Measurements from ENCODE around the gene MSI2. TPM values are rescaled to one million over a fixed set of nuclear protein-coding genes. Genes with fewer than 3 reads are reported as not detected.
A peak's percentile ranks its signal among the peaks of the same experiment; 100 is the strongest.

The MSI2 gene
- polyA plus RNA-seq, 1 of the 3 experiments (the other 2 are of a cell fraction), result 24.1 TPM

DNA sequence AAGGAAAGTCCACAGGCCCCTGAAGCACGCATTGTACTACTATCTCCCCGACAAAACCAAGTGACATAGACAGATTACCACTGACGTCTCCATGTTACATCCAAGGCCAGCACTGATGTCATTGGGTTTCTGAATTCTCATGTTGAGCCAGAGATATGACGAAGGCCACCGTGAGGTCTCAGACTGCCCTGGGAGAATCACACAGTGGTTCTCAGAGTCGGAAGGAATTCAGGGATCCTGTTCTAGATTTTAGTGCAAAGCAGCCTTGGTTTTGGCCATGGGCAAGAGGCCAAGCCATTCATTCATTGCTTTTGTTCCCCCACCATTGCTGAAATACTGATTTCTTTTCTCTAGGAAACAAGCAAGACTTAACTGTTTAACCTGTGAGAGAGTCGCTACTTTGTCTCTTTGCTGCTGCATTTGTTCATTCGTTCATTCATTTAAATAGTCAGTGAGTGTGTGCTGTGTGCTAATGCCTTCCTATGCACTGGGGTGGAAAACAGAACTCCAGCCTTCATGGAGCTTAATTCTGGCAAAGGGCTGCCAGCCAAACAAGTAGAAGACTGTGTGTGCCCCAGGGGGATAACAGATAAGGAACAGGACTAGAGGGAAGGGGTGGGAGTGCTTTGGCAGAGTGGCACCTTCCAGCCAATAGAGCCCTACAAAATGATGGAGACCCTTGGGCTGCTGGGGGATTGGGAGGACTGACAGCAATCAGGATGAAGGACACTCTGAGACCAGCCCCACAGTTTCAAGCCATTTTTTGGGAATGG, 222.3 kb downstream of the MSI2 start:
- ChIA-PET CTCF (interaction anchor here (0.5 to 3.3 kb wide), 3 partner anchors 25 to 235 kb away, joined by 3 to 12 read pairs (median 4); no protein-coding TSS in a partner anchor), POLR2A (no interaction called here)
- no peak for DNase-seq
- Histone ChIP-seq H3K9ac (no peak overlapping the region), H3F3A (replicated peaks; ENCODE audit: insufficient read depth) (peaks cover 46% of the 10 kb centered on the region), H3K4me1 (ENCODE audit: control insufficient read depth in 1 of 2, insufficient read depth in 2 of 2, low read depth in 1 of 2, low read length in 1 of 2) (peaks cover 49 to 70% of the 10 kb centered on the region in 2 experiments), H3K9me2 (no peaks in the 10 kb centered on the region), H3K27me3 (ENCODE audit: insufficient read depth) (no peaks in the 10 kb centered on the region), H3K79me2 (ENCODE audit: insufficient read depth) (no peaks in the 10 kb centered on the region), H3K4me3 (ENCODE audit: low read depth in 2 of 2, low read length in 1 of 2) (no peak overlapping the region), H3K9me3 (no peaks in the 10 kb centered on the region), H3K4me2 (no peak overlapping the region), H3K36me3 (replicated peaks in 1 of 2; ENCODE audit: control insufficient read depth in 1 of 2, insufficient read depth in 2 of 2, low read length in 1 of 2) (no peaks in the 10 kb centered on the region), H3K27ac (ENCODE audit: low read depth in 2 of 2, low read length in 1 of 2) (peak overlapping the region in 1 of 2 experiments; percentile 17; a peak in 1 of 4 replicates), H4K20me1 (ENCODE audit: insufficient read depth) (no peaks in the 10 kb centered on the region; the same call in 1 of the 2 replicates), H2AFZ (ENCODE audit: low read depth) (no peak overlapping the region)
- 83% methylated on average over 8 of the region's 8 CpGs for WGBS (ENCODE audit: low lambda C conversion rate)
- TF ChIP-seq POLR2AphosphoS5 (IDR thresholded peaks at IDR 0.05; ENCODE audit: low read depth, low read length) (no peak), YY1 (IDR thresholded peaks at IDR 0.05; ENCODE audit: low read depth) (no peak), EP300 (IDR thresholded peaks at IDR 0.05; ENCODE audit: borderline replicate concordance in 1 of 2, low read depth in 1 of 2, low read length in 1 of 2) (no peak), FOXM1 (IDR thresholded peaks at IDR 0.05; ENCODE audit: low read depth) (no peak), JUND (IDR thresholded peaks at IDR 0.05) (no peak)
- TF ChIP-seq, protein P1, sequence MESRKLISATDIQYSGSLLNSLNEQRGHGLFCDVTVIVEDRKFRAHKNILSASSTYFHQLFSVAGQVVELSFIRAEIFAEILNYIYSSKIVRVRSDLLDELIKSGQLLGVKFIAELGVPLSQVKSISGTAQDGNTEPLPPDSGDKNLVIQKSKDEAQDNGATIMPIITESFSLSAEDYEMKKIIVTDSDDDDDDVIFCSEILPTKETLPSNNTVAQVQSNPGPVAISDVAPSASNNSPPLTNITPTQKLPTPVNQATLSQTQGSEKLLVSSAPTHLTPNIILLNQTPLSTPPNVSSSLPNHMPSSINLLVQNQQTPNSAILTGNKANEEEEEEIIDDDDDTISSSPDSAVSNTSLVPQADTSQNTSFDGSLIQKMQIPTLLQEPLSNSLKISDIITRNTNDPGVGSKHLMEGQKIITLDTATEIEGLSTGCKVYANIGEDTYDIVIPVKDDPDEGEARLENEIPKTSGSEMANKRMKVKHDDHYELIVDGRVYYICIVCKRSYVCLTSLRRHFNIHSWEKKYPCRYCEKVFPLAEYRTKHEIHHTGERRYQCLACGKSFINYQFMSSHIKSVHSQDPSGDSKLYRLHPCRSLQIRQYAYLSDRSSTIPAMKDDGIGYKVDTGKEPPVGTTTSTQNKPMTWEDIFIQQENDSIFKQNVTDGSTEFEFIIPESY (IDR thresholded peaks at IDR 0.05; ENCODE audit: borderline replicate concordance, low read depth), result no peak
- TF ChIP-seq, protein P2, sequence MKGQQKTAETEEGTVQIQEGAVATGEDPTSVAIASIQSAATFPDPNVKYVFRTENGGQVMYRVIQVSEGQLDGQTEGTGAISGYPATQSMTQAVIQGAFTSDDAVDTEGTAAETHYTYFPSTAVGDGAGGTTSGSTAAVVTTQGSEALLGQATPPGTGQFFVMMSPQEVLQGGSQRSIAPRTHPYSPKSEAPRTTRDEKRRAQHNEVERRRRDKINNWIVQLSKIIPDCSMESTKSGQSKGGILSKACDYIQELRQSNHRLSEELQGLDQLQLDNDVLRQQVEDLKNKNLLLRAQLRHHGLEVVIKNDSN (IDR thresholded peaks at IDR 0.05; ENCODE audit: borderline replicate concordance, low read depth), result no peak
- TF ChIP-seq, protein P3, sequence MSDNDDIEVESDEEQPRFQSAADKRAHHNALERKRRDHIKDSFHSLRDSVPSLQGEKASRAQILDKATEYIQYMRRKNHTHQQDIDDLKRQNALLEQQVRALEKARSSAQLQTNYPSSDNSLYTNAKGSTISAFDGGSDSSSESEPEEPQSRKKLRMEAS (IDR thresholded peaks at IDR 0.05; ENCODE audit: low read depth), result no peak

DNA sequence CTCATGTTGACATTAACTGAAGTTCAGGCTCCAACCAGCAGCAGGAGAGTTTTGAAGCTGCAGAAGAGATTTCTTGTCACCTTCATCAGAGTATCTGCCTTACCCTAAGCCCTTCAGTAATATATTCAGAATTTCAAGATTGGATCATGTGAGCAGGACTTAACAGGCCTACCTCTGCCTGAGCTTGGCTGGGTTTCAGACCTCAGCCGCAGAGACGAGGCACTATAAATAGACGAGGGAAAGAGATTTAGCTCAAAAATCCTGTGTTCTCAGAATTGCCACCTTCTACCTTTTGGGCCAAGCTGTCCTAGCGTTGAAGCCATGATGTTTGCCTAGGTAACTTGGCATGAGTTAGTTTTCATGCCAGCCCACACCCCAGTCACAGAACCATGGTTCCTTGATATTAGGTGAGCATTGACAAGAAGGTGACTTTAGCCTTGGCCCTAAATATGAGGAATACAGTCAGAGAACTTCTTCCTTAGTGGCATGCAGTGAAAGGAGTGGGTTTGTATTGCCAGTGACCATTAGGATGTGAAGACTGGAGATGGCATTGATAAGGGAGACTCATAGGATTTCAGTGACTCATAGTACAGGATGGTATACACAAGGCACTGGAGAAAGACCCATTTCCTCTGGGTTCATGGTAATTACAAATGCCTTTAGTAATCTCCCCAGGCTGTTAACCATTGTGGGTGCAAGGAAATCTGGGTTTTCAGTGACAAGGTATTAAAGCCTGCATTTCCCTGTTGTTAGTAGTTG, 224.3 kb downstream of the MSI2 start:
- H3K9me2 ChIP-seq, result no peaks in the 10 kb centered on the region
- no peaks in the 10 kb centered on the region for H3K79me2 ChIP-seq (ENCODE audit: insufficient read depth)
- 58% methylated on average over 4 of the region's 4 CpGs for WGBS (ENCODE audit: low lambda C conversion rate)
- peaks cover 43% of the 10 kb centered on the region for H3F3A ChIP-seq (replicated peaks; ENCODE audit: insufficient read depth)
- DNase-seq, result peak; percentile 61
- no peaks in the 10 kb centered on the region for H3K36me3 ChIP-seq (replicated peaks in 1 of 2; ENCODE audit: control insufficient read depth in 1 of 2, insufficient read depth in 2 of 2, low read length in 1 of 2)
- no peaks in the 10 kb centered on the region for H4K20me1 ChIP-seq (ENCODE audit: insufficient read depth)
- H3K4me2 ChIP-seq, result peak overlapping the region; percentile 55
- H3K4me1 ChIP-seq (ENCODE audit: control insufficient read depth in 1 of 2, insufficient read depth in 2 of 2, low read depth in 1 of 2, low read length in 1 of 2), result peaks cover 56 to 77% of the 10 kb centered on the region in 2 experiments
- peak overlapping the region; percentile 75 to 98 for H3K27ac ChIP-seq (ENCODE audit: low read depth in 2 of 2, low read length in 1 of 2)
- H2AFZ ChIP-seq (ENCODE audit: low read depth), result no peak overlapping the region
- no peaks in the 10 kb centered on the region for H3K9me3 ChIP-seq
- CTCF ChIA-PET, result interaction anchor here (0.9 to 1.8 kb wide), 5 partner anchors 12 to 237 kb away, joined by 3 to 5 read pairs (median 4); no protein-coding TSS in a partner anchor
- H3K4me3 ChIP-seq (ENCODE audit: low read depth in 2 of 2, low read length in 1 of 2), result no peak overlapping the region
- H3K27me3 ChIP-seq (ENCODE audit: insufficient read depth), result no peaks in the 10 kb centered on the region
- peak overlapping the region; percentile 73 for H3K9ac ChIP-seq
- POLR2A ChIA-PET, result no interaction called here
- TF ChIP-seq TEAD4 (IDR thresholded peaks at IDR 0.05; ENCODE audit: borderline replicate concordance, insufficient read depth), result peak; percentile 84
- TF ChIP-seq JUND (IDR thresholded peaks at IDR 0.05), result peak; percentile 99
- peak; percentile 90 for TF ChIP-seq NFIC (IDR thresholded peaks at IDR 0.05; ENCODE audit: borderline replicate concordance)
- TF ChIP-seq CHD2 (IDR thresholded peaks at IDR 0.05; ENCODE audit: low read length, partially characterized antibody), result no peak
- peak; percentile 55; the same call in 1 of the 2 replicates for TF ChIP-seq TAF1 (IDR thresholded peaks at IDR 0.05; ENCODE audit: borderline replicate concordance, low read depth, low read length)
- TF ChIP-seq, protein P3 (IDR thresholded peaks at IDR 0.05; ENCODE audit: low read depth), result peak; percentile 82
- TF ChIP-seq TCF12 (IDR thresholded peaks at IDR 0.05), result peak; percentile 96
- TF ChIP-seq, protein P4, sequence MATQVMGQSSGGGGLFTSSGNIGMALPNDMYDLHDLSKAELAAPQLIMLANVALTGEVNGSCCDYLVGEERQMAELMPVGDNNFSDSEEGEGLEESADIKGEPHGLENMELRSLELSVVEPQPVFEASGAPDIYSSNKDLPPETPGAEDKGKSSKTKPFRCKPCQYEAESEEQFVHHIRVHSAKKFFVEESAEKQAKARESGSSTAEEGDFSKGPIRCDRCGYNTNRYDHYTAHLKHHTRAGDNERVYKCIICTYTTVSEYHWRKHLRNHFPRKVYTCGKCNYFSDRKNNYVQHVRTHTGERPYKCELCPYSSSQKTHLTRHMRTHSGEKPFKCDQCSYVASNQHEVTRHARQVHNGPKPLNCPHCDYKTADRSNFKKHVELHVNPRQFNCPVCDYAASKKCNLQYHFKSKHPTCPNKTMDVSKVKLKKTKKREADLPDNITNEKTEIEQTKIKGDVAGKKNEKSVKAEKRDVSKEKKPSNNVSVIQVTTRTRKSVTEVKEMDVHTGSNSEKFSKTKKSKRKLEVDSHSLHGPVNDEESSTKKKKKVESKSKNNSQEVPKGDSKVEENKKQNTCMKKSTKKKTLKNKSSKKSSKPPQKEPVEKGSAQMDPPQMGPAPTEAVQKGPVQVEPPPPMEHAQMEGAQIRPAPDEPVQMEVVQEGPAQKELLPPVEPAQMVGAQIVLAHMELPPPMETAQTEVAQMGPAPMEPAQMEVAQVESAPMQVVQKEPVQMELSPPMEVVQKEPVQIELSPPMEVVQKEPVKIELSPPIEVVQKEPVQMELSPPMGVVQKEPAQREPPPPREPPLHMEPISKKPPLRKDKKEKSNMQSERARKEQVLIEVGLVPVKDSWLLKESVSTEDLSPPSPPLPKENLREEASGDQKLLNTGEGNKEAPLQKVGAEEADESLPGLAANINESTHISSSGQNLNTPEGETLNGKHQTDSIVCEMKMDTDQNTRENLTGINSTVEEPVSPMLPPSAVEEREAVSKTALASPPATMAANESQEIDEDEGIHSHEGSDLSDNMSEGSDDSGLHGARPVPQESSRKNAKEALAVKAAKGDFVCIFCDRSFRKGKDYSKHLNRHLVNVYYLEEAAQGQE (IDR thresholded peaks at IDR 0.05; ENCODE audit: low read depth, low read length), result 0 out of 2 replicates have a peak, but pooled peaks have one; percentile 63
- peak; percentile 82; the same call in 1 of the 2 replicates for TF ChIP-seq POLR2AphosphoS5 (IDR thresholded peaks at IDR 0.05; ENCODE audit: low read depth, low read length)
- no peak for TF ChIP-seq MXI1 (IDR thresholded peaks at IDR 0.05; ENCODE audit: low read depth, low read length)
- peak; percentile 35; the same call in 1 of the 2 replicates for TF ChIP-seq GABPA (IDR thresholded peaks at IDR 0.05; ENCODE audit: low read depth)
- peak; percentile 89; the same call in 1 of the 2 replicates for TF ChIP-seq RXRA (IDR thresholded peaks at IDR 0.05; ENCODE audit: borderline replicate concordance, low read depth)
